Measurements from ENCODE around the gene HTT-AS. TPM values are rescaled to one million over a fixed set of nuclear protein-coding genes. Genes with fewer than 3 reads are reported as not detected.

Gene HTT-AS
- total RNA-seq, 2 donors from 2014 or later = not detected

Other genes starting within 250 kb of the HTT-AS start
- 100 to 1,000 TPM; 250 to 254 TPM for gene ADD1, start 230.7 kb downstream of the HTT-AS start, total RNA-seq
- gene NOP14, start 111.1 kb downstream of the HTT-AS start, total RNA-seq = 10 to 100 TPM; 20.4 to 22.9 TPM
- 1 to 10 TPM; 1.7 to 3.9 TPM for gene GRK4, start 111.0 kb downstream of the HTT-AS start, total RNA-seq
- 10 to 100 TPM; 51.7 to 59.1 TPM for gene HTT, start 143 bp upstream of the HTT-AS start, total RNA-seq
- gene MSANTD1, start 174.6 kb upstream of the HTT-AS start, total RNA-seq = under 1 TPM; 0.73 to 0.82 TPM
- 10 to 100 TPM; 21.5 to 23.5 TPM for gene RGS12, start 218.5 kb upstream of the HTT-AS start, total RNA-seq

Measured in left colon (tissue), 2 donors.